Thyroid gland (tissue), 4 donors: Measurements from ENCODE around the gene MGLL. TPM values are rescaled to one million over a fixed set of nuclear protein-coding genes. Genes with fewer than 3 reads are reported as not detected.
A peak's percentile ranks its signal among the peaks of the same experiment; 100 is the strongest.

Source experiments
- DNase-seq, 2 donors: peaks; one replicate each; pipeline ENCODE4 v3.0.0-alpha.2; 2019
- H3K27ac ChIP-seq, 3 donors: fragments of 200-600 bp; sonication (generic); 1 replicate in 2 of 3; 2 replicates in 1 of 3; pipeline ENCODE4 v1.5.1; 2016 to 2019; ENCODE audit warnings: mild to moderate bottlenecking in 1 of 3, moderate library complexity in 1 of 3
- H3K27me3 ChIP-seq: fragments of 200-600 bp; sonication (generic); one replicate; pipeline ENCODE4 v1.5.1; 2019
- H3K36me3 ChIP-seq, 2 donors: fragments of 200-600 bp; sonication (generic); one replicate each; pipeline ENCODE4 v1.5.1; 2016 to 2019
- H3K4me1 ChIP-seq, 2 donors: fragments of 200-600 bp; sonication (generic); one replicate each; pipeline ENCODE4 v1.5.1; 2017 to 2019
- H3K4me3 ChIP-seq, 3 donors: fragments of 200-600 bp; sonication (generic); replicated peaks in 1 of 3; 1 replicate in 2 of 3; 2 replicates in 1 of 3; pipeline ENCODE4 v1.5.1; 2016; ENCODE audit warnings: mild to moderate bottlenecking in 1 of 3
- H3K9me3 ChIP-seq: fragments of 200-600 bp; sonication (generic); one replicate; pipeline ENCODE4 v1.5.1; 2017
- POLR2A ChIP-seq, 2 donors: fragments of 450-650 bp; IDR thresholded peaks; one replicate each; pipeline ENCODE4 v1.6.1; 2017; ENCODE audit warnings: antibody characterized with exemption in 2 of 2, mild to moderate bottlenecking in 2 of 2, moderate library complexity in 1 of 2
- WGBS, 2 donors: methylation state at CpG; one replicate each; pipeline ENCODE4 v1.1.5; 2017; 5-methylcytosine and 5-hydroxymethylcytosine counted together
- intact Hi-C: fragments of 100-400 bp; cut with DNase I; formaldehyde crosslinking; loops from one replicate; pipeline ENCODE4 v1.15.1; 2023
- total RNA-seq, 4 donors: library from RNA; depleted of rRNA; stranded (reverse); fragments of >200 nt; gene quantifications; one replicate each; pipeline ENCODE4 v1.2.3, GENCODE V29; 2016
- TF ChIP-seq, protein P1 (sequence below), 6 experiments: fragments of 200-600 bp in 3 of 6; fragments of 450-650 bp in 3 of 6; sonication (generic) in 3 of 6; IDR thresholded peaks; one replicate each; pipeline ENCODE4 v1.5.1; 2016 to 2019; ENCODE audit warnings: antibody characterized with exemption in 6 of 6, mild to moderate bottlenecking in 2 of 6, inconsistent platforms in 1 of 6, moderate library complexity in 1 of 6

Gene MGLL
- total RNA-seq, 4 donors from 2014 or later = 12.4 to 24.7 (median 18.4) TPM

DNA sequence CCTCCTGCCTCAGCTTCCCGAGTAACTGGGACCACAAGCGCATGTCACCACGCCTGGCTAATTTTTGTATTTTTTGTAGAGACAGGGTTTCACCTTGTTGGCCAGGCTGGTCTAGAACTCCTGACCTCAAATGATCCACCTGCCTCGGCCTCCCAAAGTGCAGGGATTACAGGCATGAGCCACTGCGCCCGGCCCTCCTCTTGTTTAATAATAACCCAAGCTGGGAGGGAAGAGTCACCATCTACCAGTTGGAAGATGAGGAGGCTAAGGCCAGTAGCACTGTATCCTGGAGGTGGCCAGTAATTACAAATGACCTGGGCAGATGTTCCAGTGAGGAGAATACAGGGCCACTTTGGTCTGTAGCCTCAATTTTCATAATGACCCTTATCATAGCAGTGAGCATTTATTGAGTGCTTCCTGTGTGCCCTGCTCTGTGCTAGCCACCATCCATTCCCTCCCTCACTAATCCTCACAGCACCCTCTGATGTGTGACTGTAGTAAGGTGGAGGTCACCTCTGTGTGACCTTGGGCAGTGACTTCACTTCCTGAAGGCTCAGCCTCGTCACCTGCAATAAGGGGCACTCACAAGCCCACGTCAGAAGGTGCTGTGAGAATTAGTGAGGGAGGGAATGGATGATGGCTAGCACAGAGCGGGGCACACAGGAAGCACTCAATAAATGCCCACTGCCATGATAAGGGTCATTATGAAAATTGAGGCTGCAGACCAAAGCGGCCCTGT is 85.3 kb downstream of the MGLL start:
- Histone ChIP-seq H3K9me3 (no peaks in the 10 kb centered on the region), H3K27me3 (no peaks in the 10 kb centered on the region), H3K4me3 (no peak overlapping the region), H3K36me3 (no peaks in the 10 kb centered on the region), H3K4me1 (peaks cover 0 to 40% of the 10 kb centered on the region in 2 donors), H3K27ac (no peak overlapping the region)
- DNase-seq = no peak
- TF ChIP-seq POLR2A (IDR thresholded peaks at IDR 0.05) = no peak
- TF ChIP-seq, protein P1, sequence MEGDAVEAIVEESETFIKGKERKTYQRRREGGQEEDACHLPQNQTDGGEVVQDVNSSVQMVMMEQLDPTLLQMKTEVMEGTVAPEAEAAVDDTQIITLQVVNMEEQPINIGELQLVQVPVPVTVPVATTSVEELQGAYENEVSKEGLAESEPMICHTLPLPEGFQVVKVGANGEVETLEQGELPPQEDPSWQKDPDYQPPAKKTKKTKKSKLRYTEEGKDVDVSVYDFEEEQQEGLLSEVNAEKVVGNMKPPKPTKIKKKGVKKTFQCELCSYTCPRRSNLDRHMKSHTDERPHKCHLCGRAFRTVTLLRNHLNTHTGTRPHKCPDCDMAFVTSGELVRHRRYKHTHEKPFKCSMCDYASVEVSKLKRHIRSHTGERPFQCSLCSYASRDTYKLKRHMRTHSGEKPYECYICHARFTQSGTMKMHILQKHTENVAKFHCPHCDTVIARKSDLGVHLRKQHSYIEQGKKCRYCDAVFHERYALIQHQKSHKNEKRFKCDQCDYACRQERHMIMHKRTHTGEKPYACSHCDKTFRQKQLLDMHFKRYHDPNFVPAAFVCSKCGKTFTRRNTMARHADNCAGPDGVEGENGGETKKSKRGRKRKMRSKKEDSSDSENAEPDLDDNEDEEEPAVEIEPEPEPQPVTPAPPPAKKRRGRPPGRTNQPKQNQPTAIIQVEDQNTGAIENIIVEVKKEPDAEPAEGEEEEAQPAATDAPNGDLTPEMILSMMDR (IDR thresholded peaks at IDR 0.05) = no peak
- intact Hi-C loops = no loop called here
- 94 to 95% methylated on average over 10 of the region's 10 CpGs for WGBS, 2 donors

DNA sequence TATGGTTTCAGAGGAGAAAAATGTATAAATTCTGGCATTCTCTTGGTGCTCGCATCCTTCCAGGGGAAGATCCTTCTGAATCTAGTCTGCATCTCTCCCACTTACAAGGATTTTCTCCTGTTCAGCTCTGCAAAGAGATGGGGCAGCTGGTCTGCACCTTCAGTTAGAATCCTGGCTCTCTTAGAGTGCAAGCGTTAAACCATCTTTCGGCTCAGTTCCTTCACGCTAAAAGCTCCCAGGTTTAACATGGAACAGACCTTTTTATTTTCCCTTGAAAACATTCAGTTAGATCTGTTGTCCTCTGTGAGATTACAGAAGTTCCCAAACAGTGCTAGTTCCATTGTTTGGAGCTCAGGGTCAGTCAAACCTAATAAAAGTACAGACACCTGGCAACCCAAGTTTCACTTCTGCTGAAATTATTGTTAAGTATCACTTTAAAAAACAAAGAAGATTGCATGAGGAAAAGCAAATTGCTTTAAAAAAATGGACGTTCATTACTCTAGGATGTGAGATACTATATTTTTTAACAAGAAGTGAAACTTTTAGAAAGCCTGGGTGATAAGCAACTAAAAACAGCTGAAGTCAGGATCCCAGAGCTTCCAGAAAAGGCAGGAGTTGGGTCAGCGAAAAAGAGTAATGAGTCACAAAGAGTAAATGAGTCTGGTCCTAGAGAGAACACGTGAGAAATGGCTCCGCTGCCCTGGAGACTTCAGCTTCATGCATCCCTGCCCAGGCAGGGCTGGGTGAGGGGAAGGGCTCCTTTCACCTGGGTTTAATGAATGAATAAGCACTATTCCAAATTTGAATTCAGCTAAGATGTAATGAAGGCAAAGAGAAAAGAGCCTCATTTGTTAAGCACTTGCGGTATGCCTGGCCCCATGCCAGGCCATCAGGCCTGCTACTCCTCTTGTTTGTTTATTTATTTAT is 86.3 kb downstream of the MGLL start:
- 47 to 50% methylated on average over 9 of the region's 9 CpGs for WGBS, 2 donors
- no peaks in the 10 kb centered on the region for H3K9me3 ChIP-seq
- H3K36me3 ChIP-seq = no peaks in the 10 kb centered on the region
- peak overlapping the region in 1 of 3 donors; percentile 35 for H3K27ac ChIP-seq
- H3K27me3 ChIP-seq = no peaks in the 10 kb centered on the region
- no peak overlapping the region for H3K4me3 ChIP-seq
- intact Hi-C loops = no loop called here
- H3K4me1 ChIP-seq = peaks cover 0 to 40% of the 10 kb centered on the region in 2 donors
- peak; percentile 45 to 64 for DNase-seq
- TF ChIP-seq, protein P1 (IDR thresholded peaks at IDR 0.05) = no peak
- no peak for TF ChIP-seq POLR2A (IDR thresholded peaks at IDR 0.05)

DNA sequence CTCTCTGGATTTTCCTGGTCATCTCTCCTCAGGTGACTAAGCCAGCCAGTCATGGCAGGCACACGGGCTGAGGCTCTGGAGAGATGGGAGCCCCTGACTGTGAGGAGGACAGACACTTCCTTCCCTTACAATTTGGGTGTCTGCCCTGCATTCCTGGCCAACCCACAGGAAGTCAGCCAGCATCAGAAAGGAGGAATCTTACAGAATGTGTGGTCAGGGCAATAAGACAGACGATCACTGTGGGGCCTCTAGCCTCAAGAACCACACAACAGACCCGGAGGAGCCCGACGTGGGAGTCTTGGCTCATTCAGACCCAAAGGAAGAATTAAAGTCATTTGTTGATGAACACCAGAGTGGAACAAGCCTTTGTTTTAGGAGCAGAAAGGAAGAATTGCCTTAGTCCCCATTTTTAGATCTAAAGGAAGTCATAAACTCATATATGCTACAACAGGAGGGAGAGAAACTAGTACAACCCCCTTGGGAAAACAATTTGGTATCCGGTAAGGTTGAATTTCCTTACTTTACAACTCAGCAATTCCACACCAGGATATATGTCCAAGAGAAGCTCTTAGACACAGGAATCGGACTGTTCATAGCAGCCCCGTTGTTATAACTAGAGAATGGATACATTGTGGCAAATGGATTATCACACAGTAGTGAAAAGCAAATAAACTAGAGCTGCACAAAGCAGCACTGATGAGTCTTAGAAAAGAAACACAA is 87.4 kb downstream of the MGLL start:
- peak in 1 of 2 donors; percentile 12 for TF ChIP-seq POLR2A (IDR thresholded peaks at IDR 0.05)
- TF ChIP-seq, protein P1 (IDR thresholded peaks at IDR 0.05) = no peak
- Histone ChIP-seq H3K9me3 (no peaks in the 10 kb centered on the region), H3K36me3 (no peaks in the 10 kb centered on the region), H3K4me1 (peaks cover 0 to 40% of the 10 kb centered on the region in 2 donors), H3K4me3 (no peak overlapping the region), H3K27me3 (no peaks in the 10 kb centered on the region), H3K27ac (peak overlapping the region in 1 of 3 donors; percentile 28)
- WGBS, 2 donors = 55 to 61% methylated on average over 8 of the region's 8 CpGs
- DNase-seq = peak in 1 of 2 donors; percentile 8
- intact Hi-C loops = no loop called here

DNA sequence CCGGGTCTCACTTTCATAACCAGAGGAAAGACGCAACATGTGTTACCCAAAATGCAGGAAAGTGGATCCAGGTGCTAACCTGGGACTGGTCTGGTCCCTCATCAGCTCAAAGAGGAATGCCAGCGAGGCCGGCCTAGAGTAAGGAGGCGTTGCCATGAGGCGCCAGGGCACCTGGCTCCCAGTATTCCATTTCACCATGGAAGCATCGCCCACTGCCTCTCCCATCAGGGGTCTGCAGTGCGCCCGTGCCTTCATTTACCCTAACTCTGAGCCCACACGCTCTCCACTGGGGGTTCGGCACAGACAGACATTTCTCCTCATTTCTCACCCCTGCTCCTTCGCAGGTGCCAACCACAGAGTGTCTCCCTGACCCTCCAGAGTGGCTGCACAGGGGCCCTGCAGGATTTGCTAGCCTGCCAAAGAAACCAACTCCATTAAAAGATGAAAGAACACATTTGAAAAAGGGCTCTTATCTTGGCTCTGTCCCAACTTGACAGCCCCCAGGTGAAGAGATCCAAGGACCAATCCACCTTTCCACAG is 88.1 kb downstream of the MGLL start:
- no peaks in the 10 kb centered on the region for H3K9me3 ChIP-seq
- no peak for DNase-seq
- peak overlapping the region in 1 of 3 donors; percentile 28 for H3K27ac ChIP-seq
- H3K36me3 ChIP-seq = no peaks in the 10 kb centered on the region
- WGBS, 2 donors = 96 to 97% methylated on average over 12 of the region's 12 CpGs
- H3K4me1 ChIP-seq = peaks cover 0 to 40% of the 10 kb centered on the region in 2 donors
- H3K4me3 ChIP-seq = no peak overlapping the region
- TF ChIP-seq, protein P1 (IDR thresholded peaks at IDR 0.05) = no peak
- TF ChIP-seq POLR2A (IDR thresholded peaks at IDR 0.05) = no peak
- intact Hi-C loops = no loop called here
- H3K27me3 ChIP-seq = no peaks in the 10 kb centered on the region
